SHP77 treated with DMSO at 0.1 percent for 48 hours (cell line): ENCODE results near the gene TNPO3.
A peak's percentile ranks its signal among the peaks of the same experiment; 100 is the strongest.

Experiments used
- DNase-seq: peaks from one replicate; lab custom pipeline; 2025; lab: John Stamatoyannopoulos, UW

TNPO3 gene

GRCh38 chr7:129054438-129055293, at the start of gene TNPO3:
Gene TNPO3, minus strand, starts transcription at chr7:129055111. Its CDS starts 341 bp downstream, at chr7:129054770.
- peak; percentile 82 for DNase-seq

GRCh38 chr7:129103561-129104324, 48.8 kb upstream of the TNPO3 start:
- DNase-seq: no peak

GRCh38 chr7:129101746-129102145, 46.8 kb upstream of the TNPO3 start:
- DNase-seq: no peak

GRCh38 chr7:129100827-129101166, 45.9 kb upstream of the TNPO3 start:
- DNase-seq: no peak

GRCh38 chr7:129098409-129099084, 43.6 kb upstream of the TNPO3 start:
- DNase-seq: no peak

GRCh38 chr7:129095258-129095657, 40.3 kb upstream of the TNPO3 start:
- no peak for DNase-seq

GRCh38 chr7:129094501-129094900, 39.6 kb upstream of the TNPO3 start:
- no peak for DNase-seq

- no peak for DNase-seq
Observed at GRCh38 chr7:129093867-129094456, 39.1 kb upstream of the TNPO3 start.

- peak; percentile 63 for DNase-seq
Observed at GRCh38 chr7:129091484-129092002, 36.6 kb upstream of the TNPO3 start.

GRCh38 chr7:129090300-129090907, 35.5 kb upstream of the TNPO3 start:
- DNase-seq: no peak

GRCh38 chr7:129089521-129090212, 34.8 kb upstream of the TNPO3 start:
- no peak for DNase-seq

GRCh38 chr7:129084801-129085551, 30.1 kb upstream of the TNPO3 start:
- no peak for DNase-seq

- DNase-seq: no peak
Observed at GRCh38 chr7:129083525-129083924, 28.6 kb upstream of the TNPO3 start.

GRCh38 chr7:129078455-129078854, 23.5 kb upstream of the TNPO3 start:
- DNase-seq: no peak

GRCh38 chr7:129076886-129077285, 22.0 kb upstream of the TNPO3 start:
- DNase-seq: no peak

GRCh38 chr7:129074994-129075393, 20.1 kb upstream of the TNPO3 start:
- no peak for DNase-seq

GRCh38 chr7:129074361-129074871, 19.5 kb upstream of the TNPO3 start:
- DNase-seq: no peak

- no peak for DNase-seq
Observed at GRCh38 chr7:129073738-129074137, 18.8 kb upstream of the TNPO3 start.

- DNase-seq: no peak
Observed at GRCh38 chr7:129073204-129073603, 18.3 kb upstream of the TNPO3 start.

- DNase-seq: no peak
Observed at GRCh38 chr7:129072479-129073011, 17.6 kb upstream of the TNPO3 start.
